KOPT-K1 (cell line): Measurements from ENCODE around the gene TMEM72.
A peak's percentile ranks its signal among the peaks of the same experiment; 100 is the strongest.

Source experiments
- H3K27ac ChIP-seq: fragments of 200-600 bp; sonication (generic); 2 replicates; pipeline ENCODE4 v1.5.1; 2016; ENCODE audit warnings: antibody characterized with exemption, mild to moderate bottlenecking, low read depth, low read length; ENCODE audit not compliant: poor library complexity, severe bottlenecking
- H3K36me3 ChIP-seq: fragments of 200-600 bp; sonication (generic); 2 replicates; pipeline ENCODE4 v1.5.1; 2017; ENCODE audit warnings: antibody characterized with exemption, mild to moderate bottlenecking, low read length, moderate library complexity; ENCODE audit not compliant: insufficient read depth
- H3K9me3 ChIP-seq: fragments of 200-600 bp; sonication (generic); 2 replicates; pipeline ENCODE4 v1.5.1; 2017; ENCODE audit warnings: antibody characterized with exemption, low read length, mild to moderate bottlenecking; ENCODE audit not compliant: insufficient read depth, poor library complexity, severe bottlenecking

TMEM72 gene

DNA sequence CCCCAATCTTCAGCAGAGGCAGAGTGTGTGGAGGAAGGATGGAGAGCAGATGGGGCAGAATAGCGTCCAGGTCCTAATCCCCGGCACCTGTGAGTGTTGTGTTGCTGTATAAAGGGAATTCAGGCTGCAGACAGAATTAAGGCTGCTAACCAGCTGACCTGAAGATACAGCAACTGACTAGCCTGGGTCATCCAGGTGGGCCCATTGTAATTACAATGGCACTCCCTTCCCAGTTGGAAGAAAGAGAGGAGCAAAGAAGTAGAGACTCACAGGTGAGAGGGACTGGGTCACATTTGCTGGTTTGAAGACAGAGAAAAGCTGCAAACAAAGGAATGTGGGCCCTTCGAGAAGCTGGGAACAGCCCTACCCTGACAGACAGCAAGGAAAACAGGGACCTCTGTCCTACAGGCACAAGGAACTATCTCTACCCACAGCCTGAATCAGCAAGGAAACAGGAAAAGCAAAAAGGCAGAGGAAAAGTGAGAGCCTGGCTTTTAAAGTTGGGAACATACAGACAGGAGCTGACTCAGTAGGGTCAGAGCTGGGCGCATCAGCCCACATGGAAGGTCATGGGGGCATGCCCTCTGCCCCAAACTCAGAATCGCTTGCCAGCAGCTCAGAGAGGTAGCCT, 11.6 kb upstream of the TMEM72 start:
- Histone ChIP-seq H3K36me3 (no peaks in the 10 kb centered on the region), H3K27ac (no peak overlapping the region), H3K9me3 (no peaks in the 10 kb centered on the region)

- Histone ChIP-seq H3K9me3 (no peaks in the 10 kb centered on the region), H3K27ac (no peak overlapping the region), H3K36me3 (no peaks in the 10 kb centered on the region)
Measured at GRCh38 chr10:44902941-44903545, 8.1 kb upstream of the TMEM72 start.

GRCh38 chr10:44906486-44906885, 4.7 kb upstream of the TMEM72 start:
- Histone ChIP-seq H3K27ac (no peak overlapping the region), H3K9me3 (no peaks in the 10 kb centered on the region), H3K36me3 (no peaks in the 10 kb centered on the region)

DNA sequence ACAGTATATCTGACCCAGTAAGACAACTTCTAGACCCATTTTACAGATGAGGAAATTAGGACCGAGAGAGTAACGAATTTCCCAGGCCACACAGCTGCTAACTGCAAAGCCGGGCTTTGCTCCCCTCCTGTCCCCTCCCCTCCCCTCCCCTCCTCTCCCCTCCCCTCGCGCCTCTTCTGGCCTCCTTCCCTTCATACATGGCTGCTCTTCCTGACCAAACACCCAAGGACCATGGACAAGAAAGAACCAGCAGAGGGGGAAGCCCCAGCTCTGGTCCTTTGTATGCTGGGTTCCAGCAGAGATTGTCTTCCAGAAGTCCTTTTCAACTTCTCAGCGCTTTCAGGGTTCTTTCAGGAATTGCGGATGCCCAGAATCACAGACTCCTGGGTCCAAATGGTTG, 3.6 kb upstream of the TMEM72 start:
- no peaks in the 10 kb centered on the region for H3K36me3 ChIP-seq
- H3K9me3 ChIP-seq, result no peaks in the 10 kb centered on the region
- no peak overlapping the region for H3K27ac ChIP-seq

- Histone ChIP-seq H3K9me3 (no peaks in the 10 kb centered on the region), H3K27ac (no peak overlapping the region), H3K36me3 (no peaks in the 10 kb centered on the region)
Measured at GRCh38 chr10:44908066-44908749, 2.9 kb upstream of the TMEM72 start.

DNA sequence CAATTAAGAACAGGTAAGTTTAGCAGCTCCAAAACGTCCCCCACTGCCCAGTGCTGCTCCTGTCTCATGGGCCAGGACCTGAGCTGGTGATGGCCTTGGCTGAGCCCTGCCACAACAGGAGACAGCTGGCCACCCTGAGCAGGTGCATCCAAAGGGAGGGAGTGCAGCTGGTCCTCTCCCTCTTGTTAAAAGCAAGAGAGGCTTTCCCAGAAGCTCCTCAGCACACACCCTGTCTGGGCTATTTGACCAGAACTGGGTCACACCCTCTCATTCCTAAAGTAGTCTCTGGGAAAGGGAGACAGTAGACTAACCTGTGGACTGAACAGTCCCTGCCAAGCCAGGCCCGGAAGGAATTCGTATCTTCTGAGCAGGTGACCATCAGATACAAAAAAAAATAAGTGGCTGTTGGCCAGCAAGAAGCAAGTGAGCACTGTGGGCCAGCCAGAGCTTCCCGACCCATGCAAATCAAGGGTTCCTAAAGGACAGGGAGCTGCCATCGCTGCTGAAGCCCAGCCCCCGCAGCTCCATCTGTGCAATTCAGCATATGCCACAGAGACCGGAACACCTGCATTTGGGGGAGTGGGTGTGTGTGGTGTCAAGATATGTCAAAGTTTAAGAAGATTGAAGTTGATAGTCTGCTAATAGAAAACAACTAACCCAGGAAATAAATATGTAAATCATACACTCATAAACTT, 2.1 kb upstream of the TMEM72 start:
- Histone ChIP-seq H3K27ac (peak overlapping the region; percentile 30), H3K9me3 (no peaks in the 10 kb centered on the region), H3K36me3 (no peaks in the 10 kb centered on the region)

GRCh38 chr10:44909910-44910309, 1.2 kb upstream of the TMEM72 start:
- no peaks in the 10 kb centered on the region for H3K36me3 ChIP-seq
- H3K9me3 ChIP-seq, result no peaks in the 10 kb centered on the region
- H3K27ac ChIP-seq, result peak overlapping the region; percentile 96

DNA sequence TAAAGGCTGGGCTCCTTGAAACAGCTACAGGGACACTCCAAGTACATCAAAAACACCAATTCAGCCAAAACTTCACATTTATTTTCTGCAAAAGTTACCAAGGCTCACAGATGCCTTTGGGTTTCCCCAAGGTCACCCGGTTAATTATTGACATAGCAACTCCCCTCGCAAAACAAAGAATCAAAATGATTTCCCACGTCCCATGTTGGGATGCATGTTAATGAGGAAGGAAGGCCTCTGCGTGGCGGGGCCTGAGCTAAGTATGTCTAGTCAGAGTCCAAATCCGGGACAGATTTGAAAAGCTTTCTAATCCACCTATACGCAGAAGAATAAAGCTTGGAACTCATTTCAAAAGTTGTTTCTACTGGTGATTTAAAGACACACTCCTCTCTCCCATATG, 535 bp upstream of the TMEM72 start:
- Histone ChIP-seq H3K36me3 (no peaks in the 10 kb centered on the region), H3K27ac (peak overlapping the region; percentile 96), H3K9me3 (no peaks in the 10 kb centered on the region)

- Histone ChIP-seq H3K36me3 (peaks cover 1% of the 10 kb centered on the region; the same call in 1 of the 2 replicates), H3K9me3 (peaks cover 1% of the 10 kb centered on the region), H3K27ac (peak overlapping the region; percentile 96)
Measured at GRCh38 chr10:44911951-44912350, 814 bp downstream of the TMEM72 start.

DNA sequence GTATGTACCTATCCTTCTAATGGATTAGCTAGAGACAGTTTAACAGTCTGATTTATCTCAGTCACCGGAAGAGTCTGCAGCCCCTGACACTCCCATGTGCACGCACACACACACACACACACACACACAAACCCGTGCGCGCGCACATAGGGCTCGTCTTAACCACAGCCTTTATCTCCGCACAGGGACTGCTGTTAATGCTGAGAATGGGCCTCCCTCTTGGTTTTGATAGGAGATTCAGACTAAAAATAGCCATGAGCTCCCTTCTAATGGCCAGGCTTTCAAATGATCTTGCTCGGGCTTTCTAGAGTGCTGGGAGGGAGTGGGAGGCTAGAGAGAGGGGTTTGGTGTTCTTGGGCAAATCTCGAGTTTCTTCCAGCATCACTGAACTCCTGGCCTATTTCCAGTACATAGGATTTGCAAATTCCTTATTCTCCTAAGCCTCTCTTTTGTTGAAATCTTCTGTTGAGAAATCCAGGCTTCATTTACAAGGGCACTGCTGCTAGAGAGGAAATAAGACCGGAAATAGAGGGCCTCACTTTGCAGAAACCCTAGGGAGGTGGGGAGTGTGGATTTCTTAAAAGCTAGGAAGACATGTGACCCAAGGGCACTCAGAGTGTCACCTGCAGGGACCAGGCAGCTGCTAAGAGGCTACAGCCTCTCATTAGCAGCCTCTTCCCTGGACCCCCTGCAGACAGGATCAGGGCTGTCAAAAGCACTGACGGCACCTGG, 2.4 kb downstream of the TMEM72 start:
- H3K36me3 ChIP-seq, result peaks cover 11% of the 10 kb centered on the region; the same call in 1 of the 2 replicates
- H3K9me3 ChIP-seq, result peaks cover 15% of the 10 kb centered on the region
- H3K27ac ChIP-seq, result peak overlapping the region; percentile 96

GRCh38 chr10:44914891-44915290, 3.8 kb downstream of the TMEM72 start:
- Histone ChIP-seq H3K27ac (peak overlapping the region; percentile 96), H3K36me3 (peaks cover 11% of the 10 kb centered on the region; the same call in 1 of the 2 replicates), H3K9me3 (peaks cover 15% of the 10 kb centered on the region)

GRCh38 chr10:44916429-44916828, 5.3 kb downstream of the TMEM72 start:
- H3K9me3 ChIP-seq, result peaks cover 15% of the 10 kb centered on the region
- H3K27ac ChIP-seq, result no peak overlapping the region
- H3K36me3 ChIP-seq, result peaks cover 11% of the 10 kb centered on the region; the same call in 1 of the 2 replicates

DNA sequence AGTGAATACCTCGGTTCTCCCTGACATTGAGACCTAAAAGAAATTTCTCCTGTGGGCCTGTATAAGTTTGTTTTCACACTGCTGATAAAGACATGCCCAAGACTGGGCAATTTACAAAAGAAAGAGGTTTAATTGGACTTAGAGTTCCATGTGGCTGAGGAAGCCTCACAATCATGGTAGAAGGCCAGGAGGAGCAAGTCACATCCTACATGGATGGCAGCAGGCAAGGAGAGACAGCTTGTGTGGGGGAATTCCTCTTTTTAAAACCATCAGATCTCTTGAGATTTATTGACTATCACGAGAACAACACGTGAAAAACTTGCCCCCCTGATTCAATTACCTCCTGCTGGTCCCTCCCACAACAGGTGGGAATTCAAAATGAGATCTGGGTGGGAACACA, 6.7 kb downstream of the TMEM72 start:
- H3K36me3 ChIP-seq, result peaks cover 11% of the 10 kb centered on the region; the same call in 1 of the 2 replicates
- H3K9me3 ChIP-seq, result peaks cover 15% of the 10 kb centered on the region
- no peak overlapping the region for H3K27ac ChIP-seq

DNA sequence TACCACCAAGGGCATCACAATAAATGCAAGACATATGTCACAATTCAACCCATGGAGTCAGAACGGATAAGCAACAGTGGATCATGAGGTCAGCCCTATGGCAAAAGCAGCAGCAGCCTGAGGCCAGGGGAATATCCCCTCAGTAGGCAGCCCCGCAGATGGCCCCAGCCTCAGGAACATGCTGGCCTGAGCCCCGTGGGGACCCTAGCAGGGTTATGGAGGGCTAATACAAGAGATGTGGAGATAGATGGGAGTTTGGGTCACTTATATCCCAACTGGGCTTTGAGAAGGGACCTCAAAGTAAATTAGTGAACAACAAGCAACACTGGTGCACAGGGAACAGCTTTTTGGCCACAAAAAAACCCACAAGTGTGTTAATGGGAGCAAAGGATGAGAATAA, 9.1 kb downstream of the TMEM72 start:
- Histone ChIP-seq H3K36me3 (peaks cover 11% of the 10 kb centered on the region; the same call in 1 of the 2 replicates), H3K9me3 (peaks cover 15% of the 10 kb centered on the region), H3K27ac (no peak overlapping the region)
